LNCAP (cell line): ENCODE results near the gene RHBDD2.

Source experiments
- CTCF ChIP-seq: fragments of 450-650 bp; IDR thresholded peaks from 2 replicates; pipeline ENCODE4 v1.5.1; 2017; ENCODE audit warnings: mild to moderate bottlenecking

RHBDD2 gene

DNA sequence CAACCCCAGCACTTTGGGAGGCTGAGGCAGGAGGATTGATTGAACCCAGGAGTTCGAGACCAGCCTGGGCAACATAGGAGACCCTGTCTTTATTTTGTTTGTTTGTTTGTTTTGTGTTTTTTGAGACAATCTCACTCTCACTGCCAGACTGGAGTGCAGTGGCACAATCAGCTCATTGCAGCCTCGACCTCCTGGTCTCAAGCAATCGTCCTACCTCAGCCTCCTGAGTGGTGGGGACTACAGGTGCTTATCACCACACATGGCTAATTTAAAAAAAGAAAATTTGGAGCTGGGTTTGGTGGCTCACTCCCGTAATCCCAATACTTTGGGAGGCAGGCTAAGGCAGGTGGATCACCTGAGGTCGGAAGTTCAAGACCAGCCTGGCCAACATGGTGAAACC, 34.7 kb upstream of the RHBDD2 start:
- no peak for TF ChIP-seq CTCF

DNA sequence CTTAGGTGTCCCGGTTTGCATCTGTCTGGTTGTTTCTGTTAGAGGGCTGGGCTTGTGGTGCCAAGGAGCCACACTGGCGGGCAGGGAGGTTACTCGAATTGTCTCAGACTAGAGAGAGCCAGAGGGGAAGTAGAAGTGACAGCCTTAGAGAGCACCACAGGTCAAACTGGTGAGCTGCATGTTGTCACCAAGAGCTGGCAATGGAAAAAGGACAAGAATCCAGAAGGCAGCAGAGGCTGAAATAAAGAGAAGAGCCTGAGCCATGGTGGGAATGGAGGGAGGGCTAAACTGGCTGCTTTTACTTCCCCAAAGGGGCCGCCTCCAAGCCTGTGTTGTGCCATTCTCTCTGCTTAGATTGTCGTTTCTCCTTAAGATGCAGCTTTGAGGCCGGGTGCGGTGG, 31.1 kb upstream of the RHBDD2 start:
- no peak for TF ChIP-seq CTCF

- no peak for TF ChIP-seq CTCF
Measured at GRCh38 chr7:75849573-75849972, 29.3 kb upstream of the RHBDD2 start.

DNA sequence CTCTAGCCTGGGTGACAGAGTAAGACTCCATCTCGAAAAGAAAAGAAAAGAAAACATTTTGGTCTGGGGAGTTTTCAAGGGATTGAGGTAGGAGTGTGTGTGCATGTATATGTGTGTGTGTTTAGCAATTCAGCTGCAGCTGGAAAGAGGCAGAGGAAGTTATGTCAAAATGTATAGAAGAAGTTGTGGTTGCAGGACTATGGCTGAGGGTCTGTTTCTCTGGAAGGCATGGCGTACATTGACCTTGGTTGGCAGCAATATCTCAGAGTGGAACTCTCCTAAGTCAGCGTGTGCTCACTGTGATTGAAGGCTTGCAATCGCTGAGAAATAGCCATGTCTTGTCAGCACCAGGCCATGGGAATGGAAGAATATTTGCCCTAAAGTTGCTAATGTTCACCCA, 28.6 kb upstream of the RHBDD2 start:
- TF ChIP-seq CTCF: no peak

GRCh38 chr7:75854233-75854632, 24.6 kb upstream of the RHBDD2 start:
- TF ChIP-seq CTCF: no peak

DNA sequence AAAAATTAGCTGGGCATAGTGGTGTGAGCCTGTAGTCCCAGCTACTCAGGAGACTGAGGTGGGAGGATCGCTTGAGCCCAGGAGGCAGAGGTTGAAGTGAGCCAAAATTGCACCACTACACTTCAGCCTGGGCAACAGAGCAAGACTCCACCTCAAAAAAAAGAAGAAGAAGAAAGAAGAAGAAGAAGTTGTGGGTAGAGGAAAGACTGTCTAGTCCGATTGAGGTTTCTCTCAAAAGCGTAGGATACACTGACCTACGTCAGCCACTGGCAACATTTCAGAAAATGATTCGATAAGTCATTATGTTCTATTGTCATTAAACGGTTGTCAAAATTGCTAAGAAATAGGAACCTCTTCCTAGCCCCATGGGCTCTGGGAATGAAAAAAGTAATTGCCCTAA, 22.3 kb upstream of the RHBDD2 start:
- no peak for TF ChIP-seq CTCF

GRCh38 chr7:75858410-75858809, 20.4 kb upstream of the RHBDD2 start:
- no peak for TF ChIP-seq CTCF

DNA sequence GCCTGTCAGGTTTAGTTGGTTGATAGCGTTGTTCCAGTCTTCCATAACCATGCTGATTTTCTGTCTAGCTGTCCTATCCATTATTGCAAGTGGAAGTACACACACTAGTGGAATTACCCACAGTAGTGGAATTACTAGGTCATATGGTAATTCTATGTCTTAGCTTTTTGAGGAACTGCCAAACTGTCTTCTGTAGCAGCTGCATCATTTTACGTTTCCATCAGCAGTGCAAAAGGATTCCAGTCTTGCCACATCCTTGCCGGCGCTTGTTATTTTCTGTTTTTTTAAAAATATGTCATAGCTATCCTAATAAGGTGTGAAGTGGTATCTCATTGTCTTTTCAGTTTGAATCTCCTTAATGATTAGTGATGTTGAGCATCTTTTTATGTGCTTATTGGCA, 17.2 kb upstream of the RHBDD2 start:
- TF ChIP-seq CTCF: no peak
